Measurements from ENCODE around the gene SPNS2. TPM values are rescaled to one million over a fixed set of nuclear protein-coding genes. Genes with fewer than 3 reads are reported as not detected.

The SPNS2 gene
- total and polyA plus RNA-seq, 10 of the 15 experiments (the other 5 are each of a cell fraction or from before 2014, with no cell fraction given), result 0.04 to 1.1 (median 0.23) TPM; not detected in 2

DNA sequence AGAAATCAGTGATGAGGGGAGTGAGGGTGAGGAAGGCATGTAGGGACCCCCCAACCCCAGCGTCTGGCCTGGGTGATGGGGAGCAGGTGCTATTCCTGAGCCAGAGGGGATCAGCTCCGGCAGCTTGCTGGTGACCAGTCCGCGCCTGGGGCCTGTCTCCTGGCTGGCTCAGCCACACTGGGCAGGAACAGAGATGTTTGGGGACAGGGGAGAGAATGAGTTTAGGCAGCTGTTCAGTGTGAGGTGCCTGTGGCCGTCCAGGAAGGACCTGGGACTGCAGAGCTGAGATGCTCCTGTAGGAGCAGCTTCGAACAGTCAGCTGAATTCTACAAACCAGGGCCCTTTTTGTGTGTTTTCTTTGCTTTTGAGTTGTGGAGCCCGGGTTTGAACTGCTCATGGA lies 23.2 kb upstream of the SPNS2 start:
- in situ Hi-C loops (cut with MboI), result no loop called here
- Histone ChIP-seq H3K9me3 (replicated peaks; ENCODE audit: control insufficient read depth, insufficient read depth, low read length) (no peaks in the 10 kb centered on the region), H3K27me3 (replicated peaks in 1 of 2; ENCODE audit: control insufficient read depth in 2 of 2, insufficient read depth in 2 of 2, low read length in 1 of 2) (peaks cover 0 to 2% of the 10 kb centered on the region in 2 experiments; a peak in 3 of 4 replicates), H3K36me3 (ENCODE audit: control insufficient read depth in 2 of 2, insufficient read depth in 2 of 2, low read length in 1 of 2) (no peaks in the 10 kb centered on the region), H3K4me3 (no peak overlapping the region), H3K4me2 (ENCODE audit: control insufficient read depth, insufficient read depth) (no peak overlapping the region), H3K4me1 (ENCODE audit: control insufficient read depth, insufficient read depth, low read length) (no peaks in the 10 kb centered on the region), H4K20me1 (ENCODE audit: control insufficient read depth, insufficient read depth) (no peaks in the 10 kb centered on the region), H2AFZ (ENCODE audit: control insufficient read depth, low read depth, low read length) (no peak overlapping the region), H3K79me2 (ENCODE audit: control insufficient read depth, insufficient read depth, low read length) (no peaks in the 10 kb centered on the region), H3K27ac (ENCODE audit: control insufficient read depth, insufficient read depth) (no peak overlapping the region), H3K9ac (ENCODE audit: control insufficient read depth, insufficient read depth, low read length) (no peak overlapping the region)
- ChIA-PET SMC1A (ENCODE audit: uncharacterized antibody, unreplicated experiment) (no interaction called here), POLR2A (no interaction called here), RAD21 (ENCODE audit: unreplicated experiment) (no interaction called here), CTCF (no interaction called here)
- ATAC-seq (no peak), DNase-seq (ENCODE audit: low read depth, low spot score) (no peak), FAIRE-seq (no peak)
- TF ChIP-seq ZNF384 (IDR thresholded peaks at IDR 0.05; ENCODE audit: borderline replicate concordance, low read depth, low read length) (no peak), RCOR1 (conservative IDR thresholded peaks at IDR 0.05; ENCODE audit: low read depth, low read length) (no peak), NFXL1 (IDR thresholded peaks at IDR 0.05; ENCODE audit: borderline replicate concordance) (no peak), MYB (IDR thresholded peaks at IDR 0.05; ENCODE audit: borderline replicate concordance, low read depth, low read length) (no peak), ZZZ3 (IDR thresholded peaks at IDR 0.05; ENCODE audit: control insufficient read depth, insufficient read length, low read depth) (no peak), NR2C2 (IDR thresholded peaks at IDR 0.05; ENCODE audit: borderline replicate concordance, control insufficient read depth, insufficient read length, low read depth) (no peak), TCF12 (IDR thresholded peaks at IDR 0.05; ENCODE audit: low read depth, low read length) (no peak)
- TF ChIP-seq, protein P1, sequence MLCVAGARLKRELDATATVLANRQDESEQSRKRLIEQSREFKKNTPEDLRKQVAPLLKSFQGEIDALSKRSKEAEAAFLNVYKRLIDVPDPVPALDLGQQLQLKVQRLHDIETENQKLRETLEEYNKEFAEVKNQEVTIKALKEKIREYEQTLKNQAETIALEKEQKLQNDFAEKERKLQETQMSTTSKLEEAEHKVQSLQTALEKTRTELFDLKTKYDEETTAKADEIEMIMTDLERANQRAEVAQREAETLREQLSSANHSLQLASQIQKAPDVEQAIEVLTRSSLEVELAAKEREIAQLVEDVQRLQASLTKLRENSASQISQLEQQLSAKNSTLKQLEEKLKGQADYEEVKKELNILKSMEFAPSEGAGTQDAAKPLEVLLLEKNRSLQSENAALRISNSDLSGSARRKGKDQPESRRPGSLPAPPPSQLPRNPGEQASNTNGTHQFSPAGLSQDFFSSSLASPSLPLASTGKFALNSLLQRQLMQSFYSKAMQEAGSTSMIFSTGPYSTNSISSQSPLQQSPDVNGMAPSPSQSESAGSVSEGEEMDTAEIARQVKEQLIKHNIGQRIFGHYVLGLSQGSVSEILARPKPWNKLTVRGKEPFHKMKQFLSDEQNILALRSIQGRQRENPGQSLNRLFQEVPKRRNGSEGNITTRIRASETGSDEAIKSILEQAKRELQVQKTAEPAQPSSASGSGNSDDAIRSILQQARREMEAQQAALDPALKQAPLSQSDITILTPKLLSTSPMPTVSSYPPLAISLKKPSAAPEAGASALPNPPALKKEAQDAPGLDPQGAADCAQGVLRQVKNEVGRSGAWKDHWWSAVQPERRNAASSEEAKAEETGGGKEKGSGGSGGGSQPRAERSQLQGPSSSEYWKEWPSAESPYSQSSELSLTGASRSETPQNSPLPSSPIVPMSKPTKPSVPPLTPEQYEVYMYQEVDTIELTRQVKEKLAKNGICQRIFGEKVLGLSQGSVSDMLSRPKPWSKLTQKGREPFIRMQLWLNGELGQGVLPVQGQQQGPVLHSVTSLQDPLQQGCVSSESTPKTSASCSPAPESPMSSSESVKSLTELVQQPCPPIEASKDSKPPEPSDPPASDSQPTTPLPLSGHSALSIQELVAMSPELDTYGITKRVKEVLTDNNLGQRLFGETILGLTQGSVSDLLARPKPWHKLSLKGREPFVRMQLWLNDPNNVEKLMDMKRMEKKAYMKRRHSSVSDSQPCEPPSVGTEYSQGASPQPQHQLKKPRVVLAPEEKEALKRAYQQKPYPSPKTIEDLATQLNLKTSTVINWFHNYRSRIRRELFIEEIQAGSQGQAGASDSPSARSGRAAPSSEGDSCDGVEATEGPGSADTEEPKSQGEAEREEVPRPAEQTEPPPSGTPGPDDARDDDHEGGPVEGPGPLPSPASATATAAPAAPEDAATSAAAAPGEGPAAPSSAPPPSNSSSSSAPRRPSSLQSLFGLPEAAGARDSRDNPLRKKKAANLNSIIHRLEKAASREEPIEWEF (IDR thresholded peaks at IDR 0.05; ENCODE audit: insufficient replicate concordance, low read depth, low read length), result no peak
- 43% methylated on average over 7 of the region's 7 CpGs for whole genome bisulfite sequencing (ENCODE audit: insufficient coverage, insufficient replicate concordance, low lambda C conversion rate, missing lambda C conversion rate)
- intact Hi-C loops (cut with micrococcal nuclease; ENCODE audit: unreplicated experiment), result no loop called here
- BruUV-seq (replicated peaks), result no TSS peak
